ENCODE data around the gene ADGRG2.

Gene ADGRG2

GRCh38 chrX:19028560-19028959 is 93.7 kb downstream of the ADGRG2 start (continued):
- TF ChIP-seq ZNF518A (tag by site-specific recombination; conservative IDR thresholded peaks at IDR 0.05; ENCODE audit: low read depth): no peak
- no peak for TF ChIP-seq ZNF626 (tag by site-specific recombination; IDR thresholded peaks at IDR 0.05)
- no peak for TF ChIP-seq ZNF302 (tag by site-specific recombination; IDR thresholded peaks at IDR 0.05; ENCODE audit: low read depth)

GRCh38 chrX:19024366-19024765 is 97.9 kb downstream of the ADGRG2 start:
- Histone ChIP-seq H3K4me3 (ENCODE audit: low read depth, low read length) (no peak overlapping the region), H3K9me3 (ENCODE audit: control insufficient read depth, insufficient read depth, low read depth, low read length) (no peaks in the 10 kb centered on the region), H3K4me1 (ENCODE audit: control insufficient read depth, insufficient read depth, low read length) (no peaks in the 10 kb centered on the region), H3K36me3 (ENCODE audit: control insufficient read depth in 2 of 2, insufficient read depth in 1 of 2, low read length in 2 of 2) (no peaks in the 10 kb centered on the region), H3K27ac (ENCODE audit: extremely low read depth, low read depth, low read length) (no peak overlapping the region)
- POLR2A ChIA-PET: interaction anchor here (0.5 kb wide), 1 partner anchor 824 kb away, joined by 6 read pairs; no protein-coding TSS in a partner anchor
- no peak for TF ChIP-seq MEIS1 (CRISPR knock-in tag; IDR thresholded peaks at IDR 0.05; ENCODE audit: borderline replicate concordance)
- TF ChIP-seq ZNF202 (tag by site-specific recombination; IDR thresholded peaks at IDR 0.05; ENCODE audit: borderline replicate concordance): no peak
- TF ChIP-seq ZNF24 (tag by site-specific recombination; IDR thresholded peaks at IDR 0.05): no peak
- TF ChIP-seq ZNF223 (tag by site-specific recombination; IDR thresholded peaks at IDR 0.05): no peak
- TF ChIP-seq TSHZ1 (tag by site-specific recombination; IDR thresholded peaks at IDR 0.05; ENCODE audit: borderline replicate concordance): no peak
- TF ChIP-seq ZNF645 (tag by site-specific recombination; IDR thresholded peaks at IDR 0.05): no peak
- no peak for TF ChIP-seq ZNF510 (tag by site-specific recombination; IDR thresholded peaks at IDR 0.05; ENCODE audit: insufficient replicate concordance)
- TF ChIP-seq ZNF324 (tag by site-specific recombination; IDR thresholded peaks at IDR 0.05): no peak
- no peak for TF ChIP-seq ZBTB48 (tag by site-specific recombination; IDR thresholded peaks at IDR 0.05)
- TF ChIP-seq KLF9 (tag by site-specific recombination; IDR thresholded peaks at IDR 0.05; ENCODE audit: low read depth): no peak
- TF ChIP-seq ZNF221 (tag by site-specific recombination; IDR thresholded peaks at IDR 0.05; ENCODE audit: borderline replicate concordance): no peak
- no peak for TF ChIP-seq TRIM28 (IDR thresholded peaks at IDR 0.05; ENCODE audit: borderline replicate concordance, low read length)
- TF ChIP-seq ZNF664 (tag by site-specific recombination; IDR thresholded peaks at IDR 0.05): no peak
- CTCF ChIA-PET: interaction anchor here (0.6 to 1.7 kb wide), 3 partner anchors 16 to 309 kb away, joined by 3 to 6 read pairs (median 4); no protein-coding TSS in a partner anchor

Measured in HEK293 (cell line).